Uterus (tissue), 2 donors: ENCODE measurements around the gene TNFRSF4.

Experiments
- CTCF ChIP-seq, 4 experiments: fragments of 200-600 bp in 2 of 4; fragments of 450-650 bp in 2 of 4; sonication (generic) in 2 of 4; IDR thresholded peaks; one replicate each; pipeline ENCODE4 v1.5.1; 2016 to 2019; ENCODE audit warnings: antibody characterized with exemption in 4 of 4, mild to moderate bottlenecking in 2 of 4, moderate library complexity in 1 of 4
- POLR2A ChIP-seq, 2 donors: fragments of 450-650 bp; IDR thresholded peaks; one replicate each; pipeline ENCODE4 v1.6.1; 2016; ENCODE audit warnings: antibody characterized with exemption in 2 of 2, mild to moderate bottlenecking in 1 of 2, moderate library complexity in 1 of 2

DNA sequence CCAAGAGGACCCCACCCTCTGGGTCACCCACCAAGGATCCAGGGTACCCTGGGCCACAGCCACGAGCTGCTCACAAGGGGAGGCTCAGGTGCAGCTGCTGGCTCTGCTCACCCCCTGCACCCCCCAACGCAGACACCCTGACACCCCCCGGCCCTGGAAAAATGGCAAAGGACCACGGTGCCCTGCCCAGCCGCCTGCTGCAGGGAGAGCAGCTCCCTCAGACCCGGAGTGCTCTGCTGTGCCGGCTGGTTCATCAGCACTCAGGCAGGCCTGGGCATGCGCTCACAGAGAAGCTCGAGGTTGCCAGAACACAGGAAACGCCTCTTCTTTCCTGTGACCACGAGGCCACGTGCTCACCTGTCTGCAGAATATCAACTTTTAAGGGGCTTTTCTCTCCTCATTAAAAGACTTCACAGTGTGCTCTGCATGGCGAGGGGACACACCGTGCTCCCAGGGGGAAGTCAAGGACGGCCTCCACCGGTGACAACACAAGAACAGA, 36.9 kb upstream of the TNFRSF4 start:
- TF ChIP-seq CTCF (IDR thresholded peaks at IDR 0.05) (no peak), POLR2A (IDR thresholded peaks at IDR 0.05) (no peak)
